Measurements from ENCODE around the gene USP26. TPM values are rescaled to one million over a fixed set of nuclear protein-coding genes. Genes with fewer than 3 reads are reported as not detected.

USP26 gene
- total RNA-seq, 1 donor from 2014 or later: not detected

Other genes with a start within 250 kb of the USP26 start
- 2.9 TPM for gene HS6ST2, start 138.5 kb downstream of the USP26 start, total RNA-seq (ENCODE audit: unreplicated experiment)
- not detected for gene TFDP3, start 121.2 kb upstream of the USP26 start, total RNA-seq (ENCODE audit: unreplicated experiment)

Data from glutamatergic neuron (in vitro differentiated cells).